Skeletal muscle tissue (tissue), 4 donors: Measurements from ENCODE around the gene NCOA6. TPM values are rescaled to one million over a fixed set of nuclear protein-coding genes. Genes with fewer than 3 reads are reported as not detected.

Experiments
- H3K27ac ChIP-seq: one replicate; pipeline ENCODE4 v1.7.0; 2013; ENCODE audit warnings: mild to moderate bottlenecking, low read depth, low read length, inconsistent platforms
- H3K27me3 ChIP-seq, 3 donors: one replicate each; pipeline ENCODE4 v1.7.0; 2013; ENCODE audit warnings: low read length in 3 of 3; ENCODE audit not compliant: control insufficient read depth in 3 of 3, insufficient read depth in 3 of 3
- H3K36me3 ChIP-seq, 3 donors: one replicate each; pipeline ENCODE4 v1.7.0; 2013; ENCODE audit warnings: low read length in 3 of 3; ENCODE audit not compliant: control insufficient read depth in 3 of 3, insufficient read depth in 3 of 3
- H3K4me1 ChIP-seq, 3 donors: one replicate each; pipeline ENCODE4 v1.7.0; 2013; ENCODE audit warnings: low read length in 3 of 3, mild to moderate bottlenecking in 3 of 3; ENCODE audit not compliant: control insufficient read depth in 3 of 3, insufficient read depth in 3 of 3
- H3K4me3 ChIP-seq, 3 donors: one replicate each; pipeline ENCODE4 v1.7.0; 2013; ENCODE audit warnings: low read length in 3 of 3
- H3K9ac ChIP-seq, 3 donors: one replicate each; pipeline ENCODE4 v1.7.0; 2013; ENCODE audit warnings: low read length in 3 of 3, mild to moderate bottlenecking in 3 of 3, moderate library complexity in 2 of 3, low read depth in 1 of 3
- H3K9me3 ChIP-seq, 3 donors: one replicate each; pipeline ENCODE4 v1.7.0; 2013; ENCODE audit warnings: low read length in 3 of 3; ENCODE audit not compliant: control insufficient read depth in 3 of 3
- total RNA-seq: library from RNA; depleted of rRNA; stranded (reverse); fragments of >200 nt; gene quantifications from one replicate; pipeline ENCODE4 v1.2.3, GENCODE V29; 2014
- donor health status: Osteomylitis.

The NCOA6 gene
- total RNA-seq, 1 donor from 2014 or later, result 14.6 TPM

DNA sequence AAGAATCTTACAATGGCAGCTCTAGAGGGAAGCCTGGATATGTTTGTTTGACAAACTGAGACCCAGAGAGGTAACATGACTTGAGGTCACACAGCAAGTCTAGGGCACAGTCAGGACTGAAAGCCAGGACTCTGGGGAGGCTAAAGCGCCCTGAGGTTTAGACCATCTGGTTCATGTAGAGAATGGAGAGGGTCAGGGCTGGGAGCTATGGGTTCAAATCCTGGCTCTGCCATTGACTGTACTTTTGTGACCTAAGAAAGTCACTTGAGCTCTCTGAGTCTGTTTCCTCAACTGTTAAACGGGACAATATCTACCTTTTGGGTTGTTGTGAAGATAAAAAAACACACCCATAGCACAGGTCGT is 122.4 kb downstream of the NCOA6 start:
- H3K27me3 ChIP-seq, result no peaks in the 10 kb centered on the region
- peak overlapping the region in 1 of 3 donors; percentile 84 for H3K4me3 ChIP-seq
- peak overlapping the region in 2 of 3 donors; percentile 94 to 98 for H3K9ac ChIP-seq
- peaks cover 32 to 43% (median 39%) of the 10 kb centered on the region in 3 donors for H3K4me1 ChIP-seq
- H3K9me3 ChIP-seq, result no peaks in the 10 kb centered on the region
- no peaks in the 10 kb centered on the region for H3K36me3 ChIP-seq
- no peak overlapping the region for H3K27ac ChIP-seq

DNA sequence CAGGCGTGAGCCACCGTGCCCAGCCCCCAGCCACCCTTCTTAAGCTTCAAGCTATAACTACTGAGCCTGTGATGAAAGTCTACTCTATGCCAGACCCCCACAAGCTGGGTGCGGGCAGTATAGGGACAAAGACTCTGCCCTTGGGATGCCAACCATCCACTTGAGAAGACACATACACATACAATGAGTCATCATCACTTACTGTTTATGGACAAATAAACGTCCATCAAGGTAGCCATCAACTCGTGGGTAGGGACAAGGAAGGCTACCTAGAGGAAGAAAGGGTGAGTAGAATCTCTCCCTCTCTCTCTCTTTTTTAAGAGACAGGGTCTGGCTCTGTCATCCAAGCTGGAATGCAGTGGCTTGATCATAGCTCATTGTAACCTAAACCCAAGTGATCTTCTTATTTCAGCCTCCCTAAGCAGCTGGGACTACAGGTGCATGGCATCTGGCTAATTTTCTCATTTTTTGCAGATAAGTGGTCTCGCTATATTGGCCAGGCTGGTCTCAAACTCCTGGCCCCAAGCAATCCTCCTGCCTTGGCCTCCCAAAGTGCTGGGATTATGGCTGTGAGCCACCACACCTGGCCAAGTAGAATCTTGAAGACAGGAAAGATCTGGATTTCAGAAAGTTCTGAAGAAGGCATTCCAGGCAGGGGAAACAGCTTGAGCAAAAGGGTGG is 123.9 kb downstream of the NCOA6 start:
- Histone ChIP-seq H3K27me3 (no peaks in the 10 kb centered on the region), H3K4me3 (no peak overlapping the region), H3K27ac (no peak overlapping the region), H3K9me3 (no peaks in the 10 kb centered on the region), H3K36me3 (no peaks in the 10 kb centered on the region), H3K9ac (no peak overlapping the region), H3K4me1 (peaks cover 24 to 29% (median 25%) of the 10 kb centered on the region in 3 donors)

- Histone ChIP-seq H3K27ac (no peak overlapping the region), H3K4me3 (no peak overlapping the region), H3K9me3 (no peaks in the 10 kb centered on the region), H3K4me1 (peaks cover 0 to 3% (median 0%) of the 10 kb centered on the region in 3 donors), H3K9ac (no peak overlapping the region), H3K36me3 (no peaks in the 10 kb centered on the region), H3K27me3 (no peaks in the 10 kb centered on the region)
Measured at GRCh38 chr20:34693414-34693813, 132.0 kb downstream of the NCOA6 start.

DNA sequence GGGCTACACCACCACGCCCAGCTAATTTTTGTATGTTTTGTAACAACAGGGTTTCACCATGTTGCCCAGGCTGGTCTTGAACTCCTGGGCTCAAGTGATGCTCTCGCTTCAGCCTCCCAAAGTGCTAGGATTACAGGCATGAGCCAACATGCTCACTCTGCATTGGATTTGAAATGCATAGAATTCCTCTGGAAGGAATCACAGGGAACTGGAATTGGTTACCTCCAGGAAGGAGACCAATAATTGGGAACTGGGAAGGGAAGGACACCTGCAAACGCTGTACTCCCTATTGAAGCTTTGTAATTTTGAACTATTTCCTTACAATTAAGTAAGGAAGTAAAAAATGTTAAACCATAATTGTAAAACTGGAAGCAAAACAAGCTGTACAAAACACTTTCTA is 133.6 kb downstream of the NCOA6 start:
- Histone ChIP-seq H3K9ac (no peak overlapping the region), H3K4me1 (peaks cover 0 to 3% (median 0%) of the 10 kb centered on the region in 3 donors), H3K9me3 (no peaks in the 10 kb centered on the region), H3K4me3 (no peak overlapping the region), H3K27ac (no peak overlapping the region), H3K36me3 (no peaks in the 10 kb centered on the region), H3K27me3 (no peaks in the 10 kb centered on the region)

GRCh38 chr20:34689486-34689885 is 136.0 kb downstream of the NCOA6 start:
- Histone ChIP-seq H3K27ac (no peak overlapping the region), H3K9me3 (no peaks in the 10 kb centered on the region), H3K4me1 (peaks cover 0 to 3% (median 0%) of the 10 kb centered on the region in 3 donors), H3K36me3 (no peaks in the 10 kb centered on the region), H3K4me3 (no peak overlapping the region), H3K9ac (no peak overlapping the region), H3K27me3 (no peaks in the 10 kb centered on the region)

GRCh38 chr20:34683667-34684066 is 141.8 kb downstream of the NCOA6 start:
- no peak overlapping the region for H3K27ac ChIP-seq
- H3K4me1 ChIP-seq, result no peaks in the 10 kb centered on the region
- no peaks in the 10 kb centered on the region for H3K36me3 ChIP-seq
- no peak overlapping the region for H3K4me3 ChIP-seq
- no peaks in the 10 kb centered on the region for H3K9me3 ChIP-seq
- H3K9ac ChIP-seq, result no peak overlapping the region
- H3K27me3 ChIP-seq, result no peaks in the 10 kb centered on the region

DNA sequence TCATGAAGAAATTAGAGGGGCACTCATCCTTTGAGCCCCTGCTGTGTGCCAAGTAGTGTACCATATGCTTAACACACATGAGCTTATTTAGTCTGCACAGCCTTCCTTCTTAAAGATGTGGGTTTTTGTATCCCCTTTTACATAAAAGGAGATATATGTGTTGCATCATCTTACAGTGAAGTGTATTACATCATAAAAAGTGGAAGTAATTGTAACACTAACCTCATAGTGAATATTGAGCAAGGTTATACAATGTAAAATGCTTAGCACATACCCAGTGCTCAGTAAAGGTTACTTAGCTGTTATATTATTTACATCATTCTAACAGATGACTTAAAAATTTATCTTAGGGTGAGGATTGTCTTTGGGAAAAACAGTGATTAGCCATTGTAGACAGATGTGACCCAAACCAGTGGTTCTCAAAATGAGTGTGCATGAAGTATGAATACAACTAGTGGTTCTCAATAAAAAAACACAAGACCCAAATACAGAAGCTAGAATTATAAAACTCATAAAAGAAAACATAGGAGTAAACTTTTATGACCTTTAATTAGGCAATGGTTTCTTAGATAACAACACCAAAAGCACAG is 144.8 kb downstream of the NCOA6 start:
- H3K27me3 ChIP-seq, result no peaks in the 10 kb centered on the region
- H3K9me3 ChIP-seq, result no peaks in the 10 kb centered on the region
- H3K9ac ChIP-seq, result no peak overlapping the region
- H3K36me3 ChIP-seq, result no peaks in the 10 kb centered on the region
- no peak overlapping the region for H3K4me3 ChIP-seq
- no peak overlapping the region for H3K27ac ChIP-seq
- H3K4me1 ChIP-seq, result peaks cover 6 to 7% (median 6%) of the 10 kb centered on the region in 3 donors

- Histone ChIP-seq H3K4me1 (peaks cover 6 to 7% (median 6%) of the 10 kb centered on the region in 3 donors), H3K27ac (peak within 1 kb of the TSS; percentile 71), H3K4me3 (peak within 1 kb of the TSS; percentile 86 to 90 (median 88)), H3K27me3 (no peaks in the 10 kb centered on the region), H3K36me3 (no peaks in the 10 kb centered on the region), H3K9ac (peak within 1 kb of the TSS; percentile 76 to 82 (median 81)), H3K9me3 (no peaks in the 10 kb centered on the region)
Measured at GRCh38 chr20:34676642-34677373, 148.6 kb downstream of the NCOA6 start, which contains the start of gene PIGU. Gene PIGU, minus strand, starts transcription at chr20:34677092. Its CDS starts 7 bp downstream, at chr20:34677085.

- Histone ChIP-seq H3K4me1 (peaks cover 6 to 7% (median 6%) of the 10 kb centered on the region in 3 donors), H3K4me3 (peak overlapping the region; percentile 85 to 90 (median 86)), H3K27me3 (no peaks in the 10 kb centered on the region), H3K27ac (peak overlapping the region; percentile 71), H3K9me3 (no peaks in the 10 kb centered on the region), H3K9ac (peak overlapping the region; percentile 40 to 81 (median 79)), H3K36me3 (no peaks in the 10 kb centered on the region)
Measured at GRCh38 chr20:34675993-34676641, 149.3 kb downstream of the NCOA6 start.
